IgD-negative memory B cell (primary cell): ENCODE data around the gene FAM8A1. TPM values are rescaled to one million over a fixed set of nuclear protein-coding genes. Genes with fewer than 3 reads are reported as not detected.

Source experiments
- H3K27ac Mint-ChIP-seq, 3 donors: one replicate each; pipeline ENCODE4 v1.8.0; 2020 to 2022; ENCODE audit warnings: mild to moderate bottlenecking in 3 of 3, mixed read lengths in 3 of 3, moderate library complexity in 1 of 3
- H3K27me3 Mint-ChIP-seq: one replicate; pipeline ENCODE4 v1.8.0; 2021; ENCODE audit warnings: mixed read lengths
- H3K36me3 Mint-ChIP-seq: one replicate; pipeline ENCODE4 v1.8.0; 2020; ENCODE audit warnings: mild to moderate bottlenecking, mixed read lengths
- H3K4me1 Mint-ChIP-seq, 3 donors: one replicate each; pipeline ENCODE4 v1.8.0; 2020 to 2022; ENCODE audit warnings: mixed read lengths in 3 of 3, mild to moderate bottlenecking in 1 of 3
- H3K4me3 Mint-ChIP-seq, 4 donors: one replicate each; pipeline ENCODE4 v1.8.0; 2020 to 2022; ENCODE audit warnings: mild to moderate bottlenecking in 4 of 4, mixed read lengths in 4 of 4, moderate library complexity in 3 of 4
- H3K9me3 Mint-ChIP-seq, 3 donors: one replicate each; pipeline ENCODE4 v1.8.0; 2020 to 2021; ENCODE audit warnings: mixed read lengths in 3 of 3, mild to moderate bottlenecking in 1 of 3
- polyA plus RNA-seq: library from polyadenylated mRNA; unstranded; fragments of 300-500 nt; fragmentation: Illumina TruSeq; gene quantifications from one replicate; pipeline ENCODE4 v1.2.3, GENCODE V29; 2021

FAM8A1 gene
- polyA plus RNA-seq, 1 donor from 2014 or later = 2.3 TPM

DNA sequence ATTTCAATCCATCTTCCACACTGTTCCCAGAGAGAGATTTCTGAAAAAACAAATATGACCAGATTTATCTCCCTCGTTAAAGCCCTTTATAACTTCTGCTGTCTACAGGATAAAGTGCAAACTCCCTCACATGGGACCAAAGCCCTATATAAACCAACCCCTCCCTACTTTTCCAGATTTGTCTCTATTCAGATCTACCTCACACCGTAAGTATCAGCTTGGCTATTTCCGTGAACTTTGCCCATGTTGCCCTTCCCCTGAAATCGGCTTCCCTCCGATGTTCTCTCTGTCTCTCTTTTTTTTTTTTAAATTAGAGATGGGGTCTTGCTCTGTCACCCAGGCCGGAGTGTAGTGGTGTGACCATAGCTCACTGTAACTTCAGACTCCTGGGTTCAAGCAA is 12.1 kb upstream of the FAM8A1 start:
- peaks cover 0 to 1% (median 0%) of the 10 kb centered on the region in 3 donors for H3K4me1 Mint-ChIP-seq
- no peaks in the 10 kb centered on the region for H3K36me3 Mint-ChIP-seq
- no peak overlapping the region for H3K4me3 Mint-ChIP-seq
- peak overlapping the region in 1 of 3 donors; percentile 79 for H3K27ac Mint-ChIP-seq
- H3K9me3 Mint-ChIP-seq = no peaks in the 10 kb centered on the region
- peaks cover 3% of the 10 kb centered on the region for H3K27me3 Mint-ChIP-seq

DNA sequence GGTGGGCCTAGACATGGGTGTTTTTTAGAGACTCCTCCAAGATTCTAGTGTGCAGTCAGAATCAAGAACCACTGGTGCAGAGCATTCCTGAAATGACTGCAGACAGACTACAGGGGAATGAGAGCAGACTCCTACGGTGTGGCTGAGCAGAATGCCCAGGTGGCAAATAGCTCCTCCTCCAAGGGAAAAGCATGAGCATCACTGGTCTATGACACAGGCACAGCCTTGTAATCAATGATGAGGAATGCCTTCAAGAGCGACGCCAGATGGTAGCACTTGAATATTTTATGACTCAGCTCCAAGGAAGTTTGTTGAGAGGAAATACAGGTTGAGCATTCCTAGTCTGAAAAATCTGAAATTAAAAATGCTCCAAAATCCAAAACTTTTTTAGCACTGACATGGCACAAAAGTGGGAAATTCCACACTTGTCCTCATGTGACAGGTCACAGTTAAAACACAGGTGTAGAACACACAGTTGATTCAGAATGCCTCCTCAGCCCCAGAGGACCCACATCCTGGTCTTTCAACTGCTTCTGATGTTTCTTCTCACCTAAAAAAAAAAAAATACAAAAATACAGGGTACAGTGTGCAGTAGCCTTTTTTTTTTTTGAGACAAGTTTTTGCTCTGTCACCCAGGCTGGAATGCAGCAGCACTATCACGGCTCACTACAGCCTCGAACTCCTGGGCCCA is 10.6 kb upstream of the FAM8A1 start:
- no peak overlapping the region for H3K27ac Mint-ChIP-seq
- H3K4me3 Mint-ChIP-seq = no peak overlapping the region
- peaks cover 3% of the 10 kb centered on the region for H3K27me3 Mint-ChIP-seq
- H3K9me3 Mint-ChIP-seq = no peaks in the 10 kb centered on the region
- no peaks in the 10 kb centered on the region for H3K36me3 Mint-ChIP-seq
- peaks cover 0 to 1% (median 0%) of the 10 kb centered on the region in 3 donors for H3K4me1 Mint-ChIP-seq

DNA sequence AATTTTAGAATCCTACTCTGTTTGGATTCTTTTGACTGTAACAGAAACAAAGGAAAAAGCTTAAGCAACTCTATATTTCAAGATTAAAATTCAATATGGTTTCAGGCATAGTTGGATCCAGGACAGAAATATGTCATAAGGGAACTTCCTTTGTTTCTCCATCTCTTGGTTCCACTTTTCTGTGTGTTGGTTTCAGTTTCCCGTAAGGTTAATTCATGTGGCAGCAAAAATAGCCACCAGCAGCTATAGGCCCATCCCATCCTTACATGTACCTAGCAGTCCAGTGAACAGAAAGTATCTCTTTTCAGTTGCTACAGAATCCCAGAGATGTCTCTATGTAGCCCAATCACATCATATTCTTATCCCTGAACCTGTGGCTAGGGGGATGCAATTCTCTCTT is 8.8 kb upstream of the FAM8A1 start:
- H3K36me3 Mint-ChIP-seq = no peaks in the 10 kb centered on the region
- H3K9me3 Mint-ChIP-seq = no peaks in the 10 kb centered on the region
- H3K27ac Mint-ChIP-seq = no peak overlapping the region
- H3K4me3 Mint-ChIP-seq = no peak overlapping the region
- no peaks in the 10 kb centered on the region for H3K4me1 Mint-ChIP-seq
- peaks cover 3% of the 10 kb centered on the region for H3K27me3 Mint-ChIP-seq

DNA sequence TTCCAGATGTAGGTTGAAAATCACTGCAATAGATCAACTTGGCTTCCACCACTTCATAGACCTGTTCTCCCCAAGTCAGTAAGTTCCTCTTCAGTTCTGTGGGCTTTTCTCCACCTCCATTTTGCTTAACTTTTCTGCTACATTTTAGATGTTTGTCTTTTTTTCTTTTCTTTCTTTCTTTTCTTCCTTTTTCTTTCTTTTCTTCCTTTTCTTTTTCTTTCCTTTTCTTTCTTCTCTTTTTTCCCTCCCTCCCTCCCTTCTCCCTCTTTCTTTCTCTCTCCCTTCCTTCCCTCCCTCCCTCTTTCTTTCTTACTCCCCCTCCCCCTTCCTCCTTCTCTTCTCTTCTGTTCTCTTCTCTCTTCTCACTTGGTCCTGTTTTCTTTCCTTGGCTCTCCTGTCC is 6.9 kb upstream of the FAM8A1 start:
- H3K36me3 Mint-ChIP-seq = peaks cover 2% of the 10 kb centered on the region
- no peak overlapping the region for H3K27ac Mint-ChIP-seq
- no peaks in the 10 kb centered on the region for H3K4me1 Mint-ChIP-seq
- no peak overlapping the region for H3K4me3 Mint-ChIP-seq
- H3K9me3 Mint-ChIP-seq = no peaks in the 10 kb centered on the region
- peaks cover 3% of the 10 kb centered on the region for H3K27me3 Mint-ChIP-seq

DNA sequence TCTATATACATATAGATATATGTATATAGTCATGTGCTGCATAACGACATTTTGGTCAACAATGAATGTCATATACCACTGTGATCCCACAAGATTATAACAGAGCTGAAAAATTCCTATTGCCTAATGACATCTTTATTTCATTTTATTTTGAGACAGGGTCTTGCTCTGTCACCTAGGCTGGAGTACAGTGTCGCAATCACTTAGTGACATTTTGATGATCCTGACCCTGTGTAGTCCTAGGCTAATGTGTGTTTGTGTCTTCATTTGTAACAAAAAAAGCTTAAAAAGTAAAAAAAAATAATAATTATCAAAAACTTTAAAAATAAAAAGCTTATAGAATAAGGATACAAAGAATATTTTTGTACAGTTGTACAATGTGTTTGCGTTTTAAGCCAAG is 4.0 kb upstream of the FAM8A1 start:
- H3K9me3 Mint-ChIP-seq = no peaks in the 10 kb centered on the region
- H3K4me3 Mint-ChIP-seq = no peak overlapping the region
- no peaks in the 10 kb centered on the region for H3K27me3 Mint-ChIP-seq
- peaks cover 1 to 4% (median 2%) of the 10 kb centered on the region in 3 donors for H3K4me1 Mint-ChIP-seq
- no peak overlapping the region for H3K27ac Mint-ChIP-seq
- H3K36me3 Mint-ChIP-seq = peaks cover 2% of the 10 kb centered on the region

DNA sequence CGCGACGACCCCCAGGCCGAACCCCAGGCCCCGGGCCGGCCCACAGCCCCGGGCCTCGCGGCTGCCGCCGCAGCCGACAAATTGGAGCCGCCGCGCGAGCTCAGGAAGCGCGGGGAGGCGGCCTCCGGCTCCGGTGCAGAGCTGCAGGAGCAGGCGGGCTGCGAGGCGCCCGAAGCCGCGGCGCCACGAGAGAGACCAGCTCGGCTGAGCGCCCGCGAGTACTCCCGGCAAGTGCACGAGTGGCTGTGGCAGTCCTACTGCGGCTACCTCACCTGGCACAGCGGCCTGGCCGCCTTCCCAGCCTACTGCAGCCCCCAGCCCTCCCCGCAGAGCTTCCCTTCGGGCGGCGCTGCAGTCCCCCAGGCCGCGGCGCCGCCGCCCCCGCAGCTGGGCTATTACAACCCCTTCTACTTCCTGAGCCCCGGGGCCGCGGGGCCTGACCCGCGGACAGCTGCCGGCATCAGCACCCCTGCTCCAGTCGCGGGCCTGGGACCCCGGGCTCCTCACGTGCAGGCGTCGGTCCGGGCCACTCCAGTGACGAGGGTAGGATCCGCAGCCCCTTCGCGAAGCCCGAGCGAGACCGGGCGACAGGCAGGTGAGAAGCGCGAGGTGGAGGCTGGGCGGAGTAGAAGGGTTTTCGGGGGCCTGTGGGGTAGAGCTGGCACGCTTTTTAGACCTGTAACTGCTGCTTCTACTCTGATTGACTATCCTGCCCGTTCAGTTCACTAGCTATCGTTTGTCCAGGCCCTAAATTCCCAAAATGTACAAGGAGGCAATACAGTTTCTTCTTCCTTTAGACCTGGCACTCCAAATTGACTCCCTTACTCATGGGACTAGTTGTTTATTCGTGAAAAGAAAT is 654 bp downstream of the FAM8A1 start:
- peak overlapping the region; percentile 82 to 94 (median 88) for H3K4me3 Mint-ChIP-seq
- H3K27me3 Mint-ChIP-seq = no peaks in the 10 kb centered on the region
- H3K4me1 Mint-ChIP-seq = peaks cover 5 to 10% (median 7%) of the 10 kb centered on the region in 3 donors
- H3K36me3 Mint-ChIP-seq = peaks cover 9% of the 10 kb centered on the region
- no peaks in the 10 kb centered on the region for H3K9me3 Mint-ChIP-seq
- peak overlapping the region; percentile 24 to 89 (median 81) for H3K27ac Mint-ChIP-seq

DNA sequence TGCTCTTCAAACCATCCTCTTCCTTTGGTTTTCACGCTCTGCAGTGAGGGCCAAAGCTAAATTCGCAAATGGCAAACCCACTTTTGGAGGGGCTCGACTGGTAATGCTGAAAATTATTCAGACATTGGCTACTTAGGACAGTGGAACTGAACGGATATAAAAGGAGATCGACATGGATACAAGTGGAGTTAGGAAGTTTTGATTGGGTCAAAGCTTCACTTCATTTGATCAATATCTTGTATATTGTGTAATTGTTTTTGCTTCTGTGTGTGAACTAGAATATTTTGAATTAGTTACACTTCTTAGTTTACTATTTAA is 1.2 kb downstream of the FAM8A1 start:
- H3K4me3 Mint-ChIP-seq = peak overlapping the region; percentile 82 to 94 (median 88)
- H3K9me3 Mint-ChIP-seq = no peaks in the 10 kb centered on the region
- no peaks in the 10 kb centered on the region for H3K27me3 Mint-ChIP-seq
- H3K4me1 Mint-ChIP-seq = peaks cover 5 to 10% (median 7%) of the 10 kb centered on the region in 3 donors
- H3K27ac Mint-ChIP-seq = peak overlapping the region; percentile 24 to 89 (median 81)
- peaks cover 10% of the 10 kb centered on the region for H3K36me3 Mint-ChIP-seq

DNA sequence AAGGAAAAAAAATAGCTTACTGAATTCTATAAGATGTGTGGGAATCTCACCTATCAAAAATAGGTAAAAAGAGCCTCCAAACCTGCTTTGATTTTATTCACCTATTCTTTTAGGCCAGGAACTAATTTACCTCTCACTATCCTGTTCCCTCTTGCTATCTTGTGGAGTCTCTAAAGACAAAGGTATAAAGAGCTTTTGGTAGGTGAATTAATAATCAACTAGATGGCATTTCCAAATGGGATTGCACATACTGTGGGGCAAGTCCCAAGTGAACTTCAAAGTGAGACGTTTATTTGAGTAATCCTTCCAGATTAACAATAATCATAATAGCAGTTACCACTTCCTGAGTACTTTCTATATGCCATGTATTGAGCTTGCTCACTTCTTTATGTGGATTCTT is 2.8 kb downstream of the FAM8A1 start:
- H3K27ac Mint-ChIP-seq = peak overlapping the region in 1 of 3 donors; percentile 67
- H3K9me3 Mint-ChIP-seq = no peaks in the 10 kb centered on the region
- H3K36me3 Mint-ChIP-seq = peaks cover 11% of the 10 kb centered on the region
- H3K4me1 Mint-ChIP-seq = peaks cover 5 to 10% (median 7%) of the 10 kb centered on the region in 3 donors
- H3K4me3 Mint-ChIP-seq = peak overlapping the region in 2 of 4 donors; percentile 7 to 72
- H3K27me3 Mint-ChIP-seq = no peaks in the 10 kb centered on the region

DNA sequence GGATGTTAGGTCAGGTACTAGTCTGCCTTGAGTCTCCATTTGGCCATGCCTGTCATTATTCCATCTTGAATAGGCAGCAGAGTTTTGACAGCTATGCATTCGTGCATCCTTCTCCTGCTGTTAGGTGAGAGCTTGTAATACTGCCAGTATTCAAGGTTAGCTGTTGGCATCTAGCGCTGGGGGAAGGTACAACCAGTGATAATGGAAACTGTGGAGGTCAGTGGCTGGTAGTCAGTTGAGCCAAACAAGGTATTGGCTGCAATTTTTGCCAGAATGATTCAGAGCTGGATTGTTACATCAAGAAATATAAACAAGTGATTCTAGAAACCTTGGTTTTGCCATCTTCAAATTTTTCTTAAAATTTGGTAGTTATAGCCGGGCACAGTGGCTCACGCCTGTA is 6.5 kb downstream of the FAM8A1 start:
- Mint-ChIP-seq H3K27ac (peak overlapping the region in 1 of 3 donors; percentile 50), H3K36me3 (peaks cover 9% of the 10 kb centered on the region), H3K9me3 (no peaks in the 10 kb centered on the region), H3K27me3 (no peaks in the 10 kb centered on the region), H3K4me1 (peaks cover 0 to 3% (median 0%) of the 10 kb centered on the region in 3 donors), H3K4me3 (no peak overlapping the region)

DNA sequence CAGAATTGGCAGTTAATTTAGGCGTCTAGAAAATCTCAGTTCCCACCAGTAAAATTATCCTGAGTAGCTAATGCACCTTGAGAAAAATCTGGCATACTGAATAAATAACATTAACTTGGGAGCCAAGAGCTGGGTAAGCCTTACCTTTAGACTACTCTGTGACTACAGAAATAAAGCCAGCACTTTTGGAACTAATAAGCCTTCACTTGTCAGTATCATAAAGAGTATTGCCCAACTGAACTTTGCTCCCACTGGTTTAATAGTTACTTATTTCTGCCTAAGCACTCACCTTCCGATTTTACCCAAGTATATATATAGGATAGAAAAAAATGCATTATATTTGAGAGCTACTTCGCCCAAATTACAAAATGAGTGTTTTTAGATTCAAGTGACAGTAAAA is 10.7 kb downstream of the FAM8A1 start:
- Mint-ChIP-seq H3K9me3 (no peaks in the 10 kb centered on the region), H3K36me3 (peaks cover 7% of the 10 kb centered on the region), H3K27me3 (no peaks in the 10 kb centered on the region), H3K4me1 (no peaks in the 10 kb centered on the region), H3K27ac (no peak overlapping the region), H3K4me3 (no peak overlapping the region)

DNA sequence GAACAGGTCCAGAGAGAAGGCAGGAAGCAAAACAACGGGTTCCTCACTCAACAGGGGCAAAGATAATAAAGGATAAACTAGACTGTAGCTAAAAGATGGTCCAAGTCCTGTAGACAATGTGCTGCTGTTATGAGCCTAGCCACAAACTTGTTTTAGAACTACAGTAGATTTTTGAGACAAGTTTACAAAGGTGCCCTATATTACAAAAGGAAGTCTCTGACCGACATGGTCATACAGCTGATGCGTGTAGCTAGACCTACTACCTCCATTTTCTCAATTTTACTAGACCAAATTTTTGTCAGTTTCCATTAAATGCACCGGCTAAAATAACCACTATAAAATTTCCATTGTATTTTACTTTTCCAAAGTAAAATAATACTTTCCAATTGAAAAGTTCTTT is 11.9 kb downstream of the FAM8A1 start:
- Mint-ChIP-seq H3K36me3 (peaks cover 8% of the 10 kb centered on the region), H3K9me3 (no peaks in the 10 kb centered on the region), H3K27ac (no peak overlapping the region), H3K4me1 (peaks cover 0 to 1% (median 0%) of the 10 kb centered on the region in 3 donors), H3K4me3 (no peak overlapping the region), H3K27me3 (no peaks in the 10 kb centered on the region)

DNA sequence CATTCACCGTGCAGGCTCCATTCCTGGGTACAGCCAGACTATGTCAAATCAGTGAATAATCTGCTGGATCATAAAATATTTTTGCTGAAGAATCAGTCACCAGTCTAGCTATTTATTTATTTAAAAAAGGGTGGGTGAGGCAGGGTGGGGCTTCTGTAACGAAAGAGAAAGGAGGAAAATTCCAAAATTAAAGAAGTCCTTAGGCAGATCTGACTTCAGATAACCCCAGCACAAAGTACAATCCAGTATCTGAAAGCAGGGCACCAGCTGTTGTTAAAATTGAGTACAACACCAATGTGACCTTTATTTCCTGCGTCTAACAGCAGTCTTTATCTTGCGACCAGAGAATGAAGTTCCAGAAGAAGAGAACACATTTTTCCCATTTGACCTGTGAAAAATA is 15.7 kb downstream of the FAM8A1 start:
- Mint-ChIP-seq H3K9me3 (no peaks in the 10 kb centered on the region), H3K4me3 (no peak overlapping the region), H3K36me3 (peaks cover 9% of the 10 kb centered on the region), H3K27me3 (no peaks in the 10 kb centered on the region), H3K27ac (no peak overlapping the region), H3K4me1 (peaks cover 6 to 15% (median 7%) of the 10 kb centered on the region in 3 donors)

DNA sequence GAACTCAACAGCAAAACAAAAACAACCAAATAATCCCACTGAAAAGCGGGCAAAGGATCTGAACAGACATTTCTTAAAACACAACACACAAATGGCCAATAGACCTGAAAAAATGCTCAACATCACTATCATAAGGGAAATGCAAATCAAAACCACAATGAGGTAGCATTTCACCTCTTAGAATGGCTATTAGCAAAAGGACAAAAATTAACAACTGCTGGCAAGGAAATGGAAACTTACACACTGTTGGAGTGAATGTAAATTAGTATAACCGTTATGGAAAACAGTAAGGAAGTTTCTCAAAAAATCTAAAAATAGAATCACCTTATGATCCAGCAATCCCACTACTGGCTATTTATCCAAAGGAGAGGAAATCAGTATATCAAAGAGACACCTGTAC is 20.9 kb downstream of the FAM8A1 start:
- H3K27me3 Mint-ChIP-seq = no peaks in the 10 kb centered on the region
- H3K4me1 Mint-ChIP-seq = peaks cover 15 to 31% (median 17%) of the 10 kb centered on the region in 3 donors
- H3K9me3 Mint-ChIP-seq = no peaks in the 10 kb centered on the region
- H3K36me3 Mint-ChIP-seq = peaks cover 4% of the 10 kb centered on the region
- peak overlapping the region in 2 of 3 donors; percentile 2 to 5 for H3K27ac Mint-ChIP-seq
- H3K4me3 Mint-ChIP-seq = no peak overlapping the region

DNA sequence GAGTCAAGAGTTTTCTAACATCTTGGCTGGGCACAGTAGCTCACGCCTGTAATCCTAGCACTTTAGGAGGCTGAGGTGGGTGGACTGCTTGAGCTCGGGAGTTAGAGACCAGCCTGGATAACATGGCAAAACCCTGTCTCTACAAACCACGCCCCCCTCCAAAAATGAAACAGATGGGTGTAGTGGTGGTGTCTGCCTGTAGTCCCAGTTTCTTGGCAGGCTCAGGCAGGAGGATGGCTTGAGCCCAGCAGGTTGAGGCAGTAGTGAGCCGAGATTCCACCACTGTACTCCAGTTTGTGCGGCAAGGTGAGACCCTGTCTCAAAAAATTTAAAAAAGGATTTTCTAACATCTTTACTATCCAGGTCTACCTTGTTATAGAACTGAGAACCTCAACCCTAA is 22.0 kb downstream of the FAM8A1 start:
- no peak overlapping the region for H3K27ac Mint-ChIP-seq

DNA sequence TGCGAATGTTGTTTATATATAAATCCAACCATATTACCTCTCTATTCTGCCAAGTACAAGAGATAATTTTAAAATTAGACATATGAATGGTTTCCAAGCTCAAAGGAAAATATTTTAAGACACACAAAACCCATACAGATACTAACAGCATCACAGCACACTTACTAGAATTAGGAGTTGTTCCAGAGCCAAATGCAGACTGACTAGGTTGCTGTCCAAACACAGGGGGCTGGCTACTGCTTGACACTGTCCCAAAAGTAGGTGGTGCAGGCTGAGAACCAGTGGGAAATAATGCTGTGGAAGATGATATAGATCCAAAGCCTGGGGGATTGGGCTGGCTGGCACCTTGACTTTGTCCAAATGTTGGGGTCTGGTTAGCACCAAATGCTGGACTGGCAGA is 24.3 kb downstream of the FAM8A1 start:
- H3K9me3 Mint-ChIP-seq = no peaks in the 10 kb centered on the region
- no peaks in the 10 kb centered on the region for H3K27me3 Mint-ChIP-seq
- peaks cover 22 to 32% (median 25%) of the 10 kb centered on the region in 3 donors for H3K4me1 Mint-ChIP-seq
- no peak overlapping the region for H3K4me3 Mint-ChIP-seq
- no peak overlapping the region for H3K27ac Mint-ChIP-seq
- no peaks in the 10 kb centered on the region for H3K36me3 Mint-ChIP-seq

More for the DNA sequence above, 22.0 kb downstream of the FAM8A1 start:
- Mint-ChIP-seq H3K9me3 (no peaks in the 10 kb centered on the region), H3K4me3 (peak overlapping the region in 1 of 4 donors; percentile 45), H3K36me3 (peaks cover under 1% of the 10 kb centered on the region), H3K4me1 (peaks cover 14 to 31% (median 17%) of the 10 kb centered on the region in 3 donors), H3K27me3 (no peaks in the 10 kb centered on the region)
